Glomerular endothelial cell (primary cell): ENCODE measurements around the gene BCO1. TPM values are rescaled to one million over a fixed set of nuclear protein-coding genes. Genes with fewer than 3 reads are reported as not detected.

ENCODE experiments used
- DNase-seq: peaks from one replicate; pipeline ENCODE4 v3.0.0-alpha.2; 2011; ENCODE audit warnings: low read depth, low spot score; ENCODE audit errors: extremely low read depth
- total RNA-seq: library from RNA; depleted of rRNA; stranded (reverse); fragments of >200 nt; gene quantifications from 2 replicates; pipeline ENCODE4 v1.2.3, GENCODE V29; 2015

The BCO1 gene
- total RNA-seq, 1 donor from 2014 or later = not detected

GRCh38 chr16:81232740-81233367 lies 5.6 kb upstream of the BCO1 start:
- DNase-seq = no peak

DNA sequence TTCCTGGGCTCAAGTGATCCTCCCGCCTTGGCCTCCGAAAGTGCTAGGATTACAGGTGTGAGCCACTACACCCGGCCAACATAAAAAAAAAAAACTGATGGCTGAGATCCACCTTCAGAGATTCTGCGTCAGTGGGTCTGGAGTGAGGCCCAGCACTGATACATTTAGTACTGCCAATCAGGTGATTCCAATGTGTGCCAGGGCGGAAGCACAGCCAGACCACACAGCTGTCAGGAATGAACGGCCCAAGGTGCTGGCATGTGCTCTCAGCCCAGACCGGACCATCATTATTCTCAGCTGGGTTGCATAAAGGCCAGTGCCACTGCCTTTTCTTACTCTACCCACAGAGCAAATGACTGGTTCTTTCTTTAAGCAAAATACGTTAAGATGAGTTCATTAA lies 1.2 kb upstream of the BCO1 start:
- no peak for DNase-seq

- no peak for DNase-seq
Measured at GRCh38 chr16:81237942-81238295, 570 bp upstream of the BCO1 start.

- DNase-seq = no peak
Measured at GRCh38 chr16:81239367-81240121, 1.1 kb downstream of the BCO1 start.

- DNase-seq = no peak
Measured at GRCh38 chr16:81241706-81242105, 3.2 kb downstream of the BCO1 start.

DNA sequence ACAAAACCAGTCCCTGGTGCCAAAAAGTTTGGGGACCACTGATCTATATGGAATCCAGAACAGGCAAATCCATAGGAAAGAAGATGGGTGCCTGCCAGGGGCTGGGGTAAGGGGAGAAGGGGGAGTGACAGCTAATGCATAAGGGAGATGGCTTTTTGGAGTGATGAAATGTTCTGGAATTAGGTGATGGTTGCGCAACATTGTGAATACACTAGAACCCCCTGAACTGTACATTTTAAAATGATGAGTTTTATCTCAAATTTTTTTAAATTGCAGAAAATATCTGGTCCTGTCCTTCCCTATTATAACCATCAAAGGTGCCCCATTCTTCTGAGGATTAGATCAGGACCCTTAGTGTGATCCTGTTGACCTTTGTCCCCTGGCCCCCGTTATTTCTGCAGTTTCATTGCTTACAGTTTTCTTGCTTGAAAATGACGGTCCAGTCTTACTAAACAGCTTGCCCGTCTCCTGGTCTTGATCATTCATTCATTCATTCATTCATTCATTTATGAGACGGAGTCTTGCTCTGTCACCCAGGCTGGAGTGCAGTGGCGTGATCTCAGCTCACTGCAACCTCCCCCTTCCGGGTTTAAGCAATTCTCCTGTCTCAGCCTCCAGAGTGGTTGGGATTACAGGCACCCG lies 4.6 kb downstream of the BCO1 start:
- DNase-seq = no peak

GRCh38 chr16:81243942-81244341 lies 5.5 kb downstream of the BCO1 start:
- DNase-seq = no peak

GRCh38 chr16:81251871-81252270 lies 13.4 kb downstream of the BCO1 start:
- no peak for DNase-seq

DNA sequence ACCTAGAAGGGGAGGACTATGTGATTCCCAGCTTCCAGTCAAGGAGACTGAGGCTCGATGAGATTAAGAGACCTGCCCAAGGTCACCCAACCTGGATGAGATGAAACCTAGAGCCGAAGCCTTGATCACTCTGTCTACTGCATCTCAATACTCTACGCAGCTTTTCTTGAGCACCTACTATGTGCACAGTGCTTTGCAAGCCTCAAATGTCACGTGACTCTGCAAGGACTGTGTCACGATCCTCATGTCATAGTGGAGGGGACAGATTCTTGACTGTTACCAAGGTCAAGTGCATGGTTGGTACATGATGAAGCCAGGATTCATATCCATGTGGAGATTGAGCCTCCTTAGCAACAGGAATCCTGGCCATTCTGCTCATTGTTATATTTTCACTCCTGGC lies 14.7 kb downstream of the BCO1 start:
- DNase-seq = no peak

DNA sequence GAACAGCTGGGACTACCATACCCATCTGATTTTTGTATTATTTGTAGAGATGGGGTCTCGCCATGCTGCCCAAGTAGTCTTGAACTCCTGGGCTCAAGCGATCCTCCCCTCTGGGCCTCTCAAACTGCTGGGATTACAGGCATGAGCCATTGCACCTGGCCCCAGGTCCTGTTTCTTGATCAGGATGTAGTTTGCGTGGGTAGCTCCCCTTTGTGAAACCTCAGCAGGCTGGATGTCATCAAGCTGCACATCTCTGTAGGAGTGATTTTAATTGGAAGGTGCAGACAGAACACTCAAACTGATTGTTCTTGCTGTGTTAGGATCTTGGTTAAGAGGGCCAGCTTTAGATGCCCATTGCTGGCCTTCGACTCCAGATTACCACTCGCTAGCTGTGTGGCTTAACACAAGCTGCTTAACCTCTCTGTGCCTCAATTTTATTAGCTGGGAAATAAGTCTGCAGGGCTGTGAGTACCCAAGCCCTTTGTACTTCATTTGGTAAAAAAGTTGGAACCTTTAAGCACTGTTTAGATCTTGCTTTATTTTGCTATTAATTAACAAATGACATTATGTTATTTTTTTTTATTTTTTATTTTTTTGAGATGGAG lies 16.5 kb downstream of the BCO1 start:
- no peak for DNase-seq

DNA sequence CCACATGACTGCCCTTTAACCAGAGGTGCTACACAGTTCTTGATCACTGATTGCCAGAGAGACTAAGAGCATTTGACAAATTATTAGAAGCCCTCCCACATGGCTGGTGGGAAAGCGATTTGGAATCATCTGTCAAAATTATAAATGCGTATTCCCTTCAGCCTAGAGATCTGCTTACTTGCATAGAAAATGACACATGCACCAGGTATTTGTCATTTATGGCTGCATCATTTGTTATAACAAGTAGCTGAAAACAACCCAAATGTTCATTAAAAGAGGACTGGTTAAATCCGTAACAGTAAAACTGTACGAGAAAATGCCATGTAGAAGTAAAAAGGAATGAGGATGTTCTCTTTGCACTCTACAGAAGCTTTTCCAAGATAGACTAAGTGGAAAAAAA lies 21.4 kb downstream of the BCO1 start:
- no peak for DNase-seq

GRCh38 chr16:81261049-81261648 lies 22.7 kb downstream of the BCO1 start:
- DNase-seq = no peak

GRCh38 chr16:81263470-81264220 lies 25.2 kb downstream of the BCO1 start:
- no peak for DNase-seq

DNA sequence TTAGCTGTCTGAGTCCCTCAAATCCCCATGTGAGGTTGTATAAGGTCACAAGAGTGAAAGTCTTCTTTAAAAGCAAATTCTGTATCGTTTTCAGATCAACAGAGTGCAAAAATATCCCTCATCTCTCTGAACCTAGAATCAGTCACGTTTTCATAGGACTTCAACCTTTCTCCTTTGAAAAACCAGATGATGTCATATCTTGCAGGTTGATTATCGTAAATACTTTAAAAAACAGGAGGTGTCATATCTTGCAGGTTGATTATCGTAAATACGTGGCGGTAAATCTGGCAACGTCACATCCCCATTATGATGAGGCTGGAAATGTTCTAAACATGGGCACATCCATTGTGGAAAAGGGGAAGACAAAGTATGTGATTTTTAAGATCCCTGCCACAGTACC lies 25.9 kb downstream of the BCO1 start:
- DNase-seq = no peak

GRCh38 chr16:81265052-81265451 lies 26.6 kb downstream of the BCO1 start:
- no peak for DNase-seq

DNA sequence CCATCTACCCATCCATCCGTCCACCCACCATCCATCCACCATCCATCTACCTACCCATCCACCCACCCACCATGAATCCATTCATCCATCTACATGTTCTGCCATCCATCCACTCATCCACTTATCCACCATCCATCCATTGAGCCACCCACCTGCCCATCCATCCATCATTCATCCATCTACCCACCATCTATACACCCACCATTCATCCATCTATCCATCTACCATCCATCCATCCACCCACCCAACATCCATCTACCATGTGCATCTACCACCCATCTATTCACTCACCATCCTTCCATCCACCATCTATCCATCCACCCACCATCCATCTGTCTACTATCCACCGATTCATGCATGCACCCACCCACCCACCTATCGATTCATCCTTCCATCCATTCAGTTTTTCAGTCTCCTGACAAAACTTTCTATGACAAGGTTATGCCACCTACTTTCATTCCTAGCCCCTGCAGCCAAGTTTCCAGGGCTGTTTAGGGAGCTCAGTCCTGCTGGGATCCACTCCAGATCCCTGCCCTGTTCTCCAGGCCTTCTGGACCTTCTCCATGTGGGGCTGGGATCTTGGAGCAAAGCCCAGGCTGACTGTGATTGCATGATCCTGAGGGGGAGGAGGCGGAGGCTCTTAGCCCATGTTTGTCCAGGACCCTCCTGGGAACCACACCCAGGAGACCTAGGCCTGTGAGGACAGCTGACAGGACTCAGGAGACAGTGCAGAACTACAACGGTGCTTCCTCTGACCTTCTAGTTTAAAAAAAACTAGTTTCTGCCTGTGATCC lies 27.4 kb downstream of the BCO1 start:
- no peak for DNase-seq

DNA sequence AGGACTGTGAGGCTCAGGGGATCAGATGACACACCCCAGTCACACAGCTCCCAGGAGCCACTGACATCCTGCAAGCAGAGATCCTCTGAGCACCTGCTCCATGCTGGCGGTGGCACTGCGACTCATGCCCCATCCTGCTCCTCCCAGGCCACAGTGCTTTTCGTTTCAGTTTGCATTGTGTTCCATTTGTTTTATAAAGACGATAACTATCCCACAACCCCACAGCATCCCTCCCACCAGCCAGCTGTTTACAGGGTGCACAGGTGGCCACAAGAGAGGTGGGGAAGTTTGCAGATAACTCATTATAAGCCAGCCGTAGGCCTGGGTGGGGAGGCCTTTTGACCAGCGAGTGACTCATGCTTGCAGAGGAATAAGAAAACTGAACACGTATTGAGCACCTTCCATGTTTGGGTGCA lies 28.2 kb downstream of the BCO1 start:
- no peak for DNase-seq

GRCh38 chr16:81268509-81268908 lies 30.0 kb downstream of the BCO1 start:
- DNase-seq = no peak

DNA sequence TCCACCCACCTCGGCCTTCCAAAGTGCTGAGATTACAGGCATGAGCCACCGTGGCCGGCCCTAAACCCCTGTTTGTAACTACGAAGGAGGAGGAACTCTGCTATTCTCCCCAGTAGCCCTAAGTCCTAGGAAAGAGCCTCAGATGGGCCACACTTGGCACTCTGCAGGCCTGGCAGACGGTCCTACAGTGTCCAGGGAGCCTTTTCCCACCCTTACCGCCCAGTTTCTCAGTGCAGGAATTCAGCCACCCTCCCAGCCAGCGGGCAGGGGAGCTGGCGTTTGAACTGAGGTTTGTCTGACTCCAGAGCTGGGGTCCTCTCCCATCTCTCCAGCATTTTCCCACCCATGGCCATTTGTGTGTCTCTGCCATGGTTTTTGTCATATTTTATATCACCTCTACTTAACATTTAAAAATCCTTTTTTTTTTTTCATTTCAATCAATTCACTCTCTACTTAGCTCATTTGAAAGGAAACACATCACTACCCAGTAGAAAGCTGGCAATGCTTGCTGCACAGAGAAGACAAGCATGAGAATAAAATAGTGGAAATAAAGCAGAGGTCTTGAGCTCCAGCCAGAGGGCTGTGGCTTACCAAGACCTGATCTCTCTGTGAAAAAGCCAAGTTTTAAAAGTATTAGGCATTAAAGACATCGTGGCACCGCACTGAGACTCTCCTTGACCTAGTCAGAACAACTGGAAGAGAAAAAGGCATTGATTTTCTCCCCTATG lies 34.9 kb downstream of the BCO1 start:
- no peak for DNase-seq
